SU-DHL-6 (cell line): Measurements from ENCODE around the gene AP2A2.

Source experiments
- EZH2phosphoT487 ChIP-seq: fragments of 200-600 bp; sonication (generic), shearing (Covaris generic); conservative IDR thresholded peaks from 2 replicates; pipeline ENCODE4 v1.6.1; 2018; ENCODE audit warnings: mild to moderate bottlenecking, antibody characterized with exemption, low read length, moderate library complexity, mixed read lengths
- TF ChIP-seq, protein P1 (sequence below): fragments of 200-600 bp; sonication (generic); IDR thresholded peaks from one replicate; pipeline ENCODE4 v1.5.1; 2017; ENCODE audit warnings: antibody characterized with exemption, mild to moderate bottlenecking, low read length, moderate library complexity; ENCODE audit not compliant: insufficient read depth, poor library complexity, severe bottlenecking

DNA sequence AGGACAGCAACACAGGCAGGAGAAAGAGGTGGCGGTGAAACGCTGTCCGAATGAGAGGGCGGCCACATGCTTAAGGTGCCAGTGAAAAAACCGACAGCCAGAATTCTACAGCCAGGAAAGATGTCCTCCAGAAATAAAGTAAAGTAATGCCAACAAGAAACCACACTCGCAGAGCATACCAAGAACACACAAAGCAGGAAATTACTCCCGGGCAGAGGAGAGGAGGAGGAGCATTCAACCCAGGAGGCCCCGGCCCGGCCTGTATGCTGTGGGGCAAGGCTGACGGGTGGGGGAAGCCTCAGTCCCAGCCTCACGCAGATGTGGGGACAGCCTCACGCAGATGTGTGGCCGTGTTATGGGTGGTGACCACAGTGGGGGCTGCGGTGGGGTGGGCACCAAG is 43.1 kb upstream of the AP2A2 start:
- TF ChIP-seq, protein P1, sequence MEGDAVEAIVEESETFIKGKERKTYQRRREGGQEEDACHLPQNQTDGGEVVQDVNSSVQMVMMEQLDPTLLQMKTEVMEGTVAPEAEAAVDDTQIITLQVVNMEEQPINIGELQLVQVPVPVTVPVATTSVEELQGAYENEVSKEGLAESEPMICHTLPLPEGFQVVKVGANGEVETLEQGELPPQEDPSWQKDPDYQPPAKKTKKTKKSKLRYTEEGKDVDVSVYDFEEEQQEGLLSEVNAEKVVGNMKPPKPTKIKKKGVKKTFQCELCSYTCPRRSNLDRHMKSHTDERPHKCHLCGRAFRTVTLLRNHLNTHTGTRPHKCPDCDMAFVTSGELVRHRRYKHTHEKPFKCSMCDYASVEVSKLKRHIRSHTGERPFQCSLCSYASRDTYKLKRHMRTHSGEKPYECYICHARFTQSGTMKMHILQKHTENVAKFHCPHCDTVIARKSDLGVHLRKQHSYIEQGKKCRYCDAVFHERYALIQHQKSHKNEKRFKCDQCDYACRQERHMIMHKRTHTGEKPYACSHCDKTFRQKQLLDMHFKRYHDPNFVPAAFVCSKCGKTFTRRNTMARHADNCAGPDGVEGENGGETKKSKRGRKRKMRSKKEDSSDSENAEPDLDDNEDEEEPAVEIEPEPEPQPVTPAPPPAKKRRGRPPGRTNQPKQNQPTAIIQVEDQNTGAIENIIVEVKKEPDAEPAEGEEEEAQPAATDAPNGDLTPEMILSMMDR, result no peak
- TF ChIP-seq EZH2phosphoT487, result no peak
